Neural progenitor cell (in vitro differentiated cells): ENCODE data around the gene SFXN5. TPM values are rescaled to one million over a fixed set of nuclear protein-coding genes. Genes with fewer than 3 reads are reported as not detected.

Experiments
- DNase-seq: peaks from one replicate; pipeline ENCODE4 v3.0.0-alpha.2; 2016; ENCODE audit warnings: low spot score
- H2AFZ ChIP-seq: fragments of 200-600 bp; sonication (generic); replicated peaks from 2 replicates; pipeline ENCODE4 v1.6.1; 2016; ENCODE audit warnings: antibody characterized with exemption
- H3F3A ChIP-seq: fragments of 200-600 bp; sonication (generic); 2 replicates; pipeline ENCODE4 v1.6.1; 2016; ENCODE audit warnings: antibody characterized with exemption, low read depth
- H3K27ac ChIP-seq: fragments of 200-600 bp; sonication (generic); 2 replicates; pipeline ENCODE4 v1.5.1; 2016; ENCODE audit warnings: mild to moderate bottlenecking
- H3K27me3 ChIP-seq: fragments of 200-600 bp; sonication (generic); 2 replicates; pipeline ENCODE4 v1.6.1; 2016; ENCODE audit warnings: mild to moderate bottlenecking, moderate library complexity
- H3K36me3 ChIP-seq: fragments of 200-600 bp; sonication (generic); 2 replicates; pipeline ENCODE4 v1.5.1; 2016
- H3K4me1 ChIP-seq: fragments of 200-600 bp; sonication (generic); 2 replicates; pipeline ENCODE4 v1.6.1; 2016; ENCODE audit warnings: mixed run types
- H3K4me2 ChIP-seq: fragments of 200-600 bp; sonication (generic); 2 replicates; pipeline ENCODE4 v1.6.1; 2016
- H3K4me3 ChIP-seq: fragments of 200-600 bp; sonication (generic); 2 replicates; pipeline ENCODE4 v1.5.1; 2016
- H3K79me2 ChIP-seq: fragments of 200-600 bp; sonication (generic); 2 replicates; pipeline ENCODE4 v1.6.1; 2016; ENCODE audit warnings: low read depth
- H3K9ac ChIP-seq: fragments of 200-600 bp; sonication (generic); 2 replicates; pipeline ENCODE4 v1.6.1; 2016
- H3K9me3 ChIP-seq: fragments of 200-600 bp; sonication (generic); 2 replicates; pipeline ENCODE4 v1.5.1; 2016; ENCODE audit warnings: low read depth
- H4K20me1 ChIP-seq: fragments of 200-600 bp; sonication (generic); 2 replicates; pipeline ENCODE4 v1.6.1; 2016; ENCODE audit warnings: low read depth
- H3K27ac Mint-ChIP-seq: 3 replicates; pipeline ENCODE4 v1.8.0; 2021; ENCODE audit warnings: mixed read lengths
- H3K27me3 Mint-ChIP-seq: 2 replicates; pipeline ENCODE4 v1.8.0; 2022; ENCODE audit warnings: low read depth, mild to moderate bottlenecking, inconsistent platforms, moderate library complexity, mixed read lengths; ENCODE audit not compliant: insufficient read depth
- H3K36me3 Mint-ChIP-seq: 3 replicates; pipeline ENCODE4 v1.8.0; 2021; ENCODE audit warnings: mixed read lengths
- H3K4me1 Mint-ChIP-seq: 3 replicates; pipeline ENCODE4 v1.8.0; 2021; ENCODE audit warnings: mixed read lengths
- H3K4me3 Mint-ChIP-seq: 3 replicates; pipeline ENCODE4 v1.8.0; 2021; ENCODE audit warnings: mild to moderate bottlenecking, moderate library complexity, mixed read lengths
- H3K9me3 Mint-ChIP-seq: 3 replicates; pipeline ENCODE4 v1.8.0; 2020; ENCODE audit warnings: mixed read lengths
- CTCF ChIP-seq: fragments of 200-600 bp; sonication (generic); IDR thresholded peaks from 2 replicates; pipeline ENCODE4 v1.5.1; 2017; ENCODE audit warnings: antibody characterized with exemption, mild to moderate bottlenecking
- EZH2 ChIP-seq: fragments of 200-600 bp; sonication (generic); IDR thresholded peaks from 2 replicates; pipeline ENCODE4 v1.6.1; 2017; ENCODE audit warnings: antibody characterized with exemption, mild to moderate bottlenecking, moderate library complexity
- EZH2phosphoT487 ChIP-seq: fragments of 200-600 bp; sonication (generic); IDR thresholded peaks from 2 replicates; pipeline ENCODE4 v1.6.1; 2017; ENCODE audit warnings: antibody characterized with exemption
- total RNA-seq: library from RNA; depleted of rRNA; stranded (reverse); fragments of >200 nt; gene quantifications from 2 replicates; pipeline ENCODE4 v1.2.3, GENCODE V29; 2015; ENCODE audit warnings: low replicate concordance

The SFXN5 gene
- total RNA-seq, 1 donor from 2014 or later, result 3.4 TPM

GRCh38 chr2:73053316-73054114 is 18.0 kb downstream of the SFXN5 start:
- no peak overlapping the region for H3K4me3 Mint-ChIP-seq
- H3F3A ChIP-seq, result peaks cover 18% of the 10 kb centered on the region
- TF ChIP-seq CTCF, result no peak
- TF ChIP-seq EZH2, result no peak
- no peak for TF ChIP-seq EZH2phosphoT487
- peaks cover 4% of the 10 kb centered on the region for H3K27me3 Mint-ChIP-seq
- H4K20me1 ChIP-seq, result no peaks in the 10 kb centered on the region
- peaks cover 15% of the 10 kb centered on the region for H3K9me3 Mint-ChIP-seq
- no peaks in the 10 kb centered on the region for H3K36me3 ChIP-seq
- no peak overlapping the region for H3K9ac ChIP-seq
- H3K27me3 ChIP-seq, result no peaks in the 10 kb centered on the region
- H3K27ac ChIP-seq, result no peak overlapping the region
- no peak overlapping the region for H3K4me2 ChIP-seq
- peaks cover 21% of the 10 kb centered on the region for H3K36me3 Mint-ChIP-seq
- peaks cover 25% of the 10 kb centered on the region for H3K4me1 Mint-ChIP-seq
- H3K9me3 ChIP-seq, result peaks cover 3% of the 10 kb centered on the region
- no peaks in the 10 kb centered on the region for H3K79me2 ChIP-seq
- H3K4me3 ChIP-seq, result no peak overlapping the region
- no peak overlapping the region for H2AFZ ChIP-seq
- no peak overlapping the region for H3K27ac Mint-ChIP-seq
- H3K4me1 ChIP-seq, result peaks cover 21% of the 10 kb centered on the region
- DNase-seq, result no peak

- Histone ChIP-seq H3K27me3 (no peaks in the 10 kb centered on the region), H4K20me1 (no peaks in the 10 kb centered on the region), H3K4me3 (no peak overlapping the region), H3K4me1 (peaks cover 21% of the 10 kb centered on the region), H3K79me2 (no peaks in the 10 kb centered on the region), H3K4me2 (peak overlapping the region; percentile 60), H3K9ac (no peak overlapping the region), H3K36me3 (no peaks in the 10 kb centered on the region), H3F3A (peaks cover 18% of the 10 kb centered on the region), H3K9me3 (no peaks in the 10 kb centered on the region), H2AFZ (no peak overlapping the region), H3K27ac (no peak overlapping the region)
- Mint-ChIP-seq H3K4me3 (no peak overlapping the region), H3K27ac (peak overlapping the region; percentile 83), H3K4me1 (peaks cover 25% of the 10 kb centered on the region), H3K27me3 (peaks cover 2% of the 10 kb centered on the region), H3K36me3 (peaks cover 2% of the 10 kb centered on the region), H3K9me3 (no peaks in the 10 kb centered on the region)
- no peak for TF ChIP-seq CTCF
- no peak for TF ChIP-seq EZH2phosphoT487
- no peak for TF ChIP-seq EZH2
- DNase-seq, result peak; percentile 89
These were observed 21.4 kb downstream of the SFXN5 start for GRCh38 chr2:73050121-73050545.

GRCh38 chr2:73043929-73044832 is 27.3 kb downstream of the SFXN5 start:
- Histone ChIP-seq H4K20me1 (no peaks in the 10 kb centered on the region), H3K9ac (no peak overlapping the region), H3F3A (peaks cover 11% of the 10 kb centered on the region), H2AFZ (peak overlapping the region; percentile 58), H3K27ac (no peak overlapping the region), H3K27me3 (no peaks in the 10 kb centered on the region), H3K36me3 (no peaks in the 10 kb centered on the region), H3K79me2 (no peaks in the 10 kb centered on the region), H3K4me1 (peaks cover 17% of the 10 kb centered on the region), H3K9me3 (no peaks in the 10 kb centered on the region), H3K4me2 (peak overlapping the region; percentile 38), H3K4me3 (no peak overlapping the region)
- Mint-ChIP-seq H3K4me3 (no peak overlapping the region), H3K27me3 (peaks cover 4% of the 10 kb centered on the region), H3K9me3 (no peaks in the 10 kb centered on the region), H3K4me1 (peaks cover 17% of the 10 kb centered on the region), H3K36me3 (peaks cover 3% of the 10 kb centered on the region), H3K27ac (peak overlapping the region; percentile 85)
- TF ChIP-seq CTCF, result no peak
- no peak for TF ChIP-seq EZH2
- TF ChIP-seq EZH2phosphoT487, result no peak
- no peak for DNase-seq
